HT-29 (cell line): ENCODE results near the gene ADGRD1. TPM values are rescaled to one million over a fixed set of nuclear protein-coding genes. Genes with fewer than 3 reads are reported as not detected.
"Not testable (repeated sequence)": the region's sequence is repeated elsewhere in the genome, so short reads cannot be mapped to it uniquely, and the experiment has no call there.

Source experiments
- DNase-seq: peaks from one replicate; pipeline ENCODE4 v3.0.0-alpha.2; 2015; ENCODE audit warnings: low spot score
- total RNA-seq: library from RNA; depleted of rRNA; stranded (reverse); fragments of >200 nt; shearing (Covaris generic); gene quantifications from 2 replicates; pipeline ENCODE4 v1.2.3, GENCODE V29; 2014

ADGRD1 gene
- total RNA-seq, 1 experiment from 2014 or later: not detected

- DNase-seq: not testable (repeated sequence)
Measured at GRCh38 chr12:130937546-130937945, 16.2 kb upstream of the ADGRD1 start.

- DNase-seq: no peak
Measured at GRCh38 chr12:130938186-130938585, 15.5 kb upstream of the ADGRD1 start.

- no peak for DNase-seq
Measured at GRCh38 chr12:130944878-130945277, 8.8 kb upstream of the ADGRD1 start.

GRCh38 chr12:130945786-130946492 lies 7.8 kb upstream of the ADGRD1 start:
- no peak for DNase-seq

GRCh38 chr12:130947028-130947613 lies 6.6 kb upstream of the ADGRD1 start:
- no peak for DNase-seq

GRCh38 chr12:130948136-130948535 lies 5.6 kb upstream of the ADGRD1 start:
- no peak for DNase-seq

GRCh38 chr12:130948751-130949150 lies 5.0 kb upstream of the ADGRD1 start:
- DNase-seq: no peak

GRCh38 chr12:130949806-130950205 lies 3.9 kb upstream of the ADGRD1 start:
- DNase-seq: no peak

GRCh38 chr12:130951636-130952035 lies 2.1 kb upstream of the ADGRD1 start:
- DNase-seq: no peak

GRCh38 chr12:130952171-130952954 lies 1.3 kb upstream of the ADGRD1 start:
- DNase-seq: no peak

- DNase-seq: no peak
Measured at GRCh38 chr12:130954544-130954831, 781 bp downstream of the ADGRD1 start.

- DNase-seq: no peak
Measured at GRCh38 chr12:130955238-130955816, 1.6 kb downstream of the ADGRD1 start.

- no peak for DNase-seq
Measured at GRCh38 chr12:130956009-130956408, 2.3 kb downstream of the ADGRD1 start.

GRCh38 chr12:130956456-130957303 lies 3.0 kb downstream of the ADGRD1 start:
- no peak for DNase-seq

GRCh38 chr12:130957304-130957621 lies 3.6 kb downstream of the ADGRD1 start:
- DNase-seq: no peak

GRCh38 chr12:130958557-130959140 lies 4.9 kb downstream of the ADGRD1 start:
- no peak for DNase-seq

GRCh38 chr12:130959632-130960031 lies 5.9 kb downstream of the ADGRD1 start:
- no peak for DNase-seq

GRCh38 chr12:130960058-130960457 lies 6.4 kb downstream of the ADGRD1 start:
- no peak for DNase-seq

GRCh38 chr12:130960787-130961186 lies 7.1 kb downstream of the ADGRD1 start:
- no peak for DNase-seq

GRCh38 chr12:130961921-130962451 lies 8.3 kb downstream of the ADGRD1 start:
- no peak for DNase-seq

- no peak for DNase-seq
Measured at GRCh38 chr12:130965214-130965613, 11.5 kb downstream of the ADGRD1 start.
